ENCODE data around the gene GPR21.

DNA sequence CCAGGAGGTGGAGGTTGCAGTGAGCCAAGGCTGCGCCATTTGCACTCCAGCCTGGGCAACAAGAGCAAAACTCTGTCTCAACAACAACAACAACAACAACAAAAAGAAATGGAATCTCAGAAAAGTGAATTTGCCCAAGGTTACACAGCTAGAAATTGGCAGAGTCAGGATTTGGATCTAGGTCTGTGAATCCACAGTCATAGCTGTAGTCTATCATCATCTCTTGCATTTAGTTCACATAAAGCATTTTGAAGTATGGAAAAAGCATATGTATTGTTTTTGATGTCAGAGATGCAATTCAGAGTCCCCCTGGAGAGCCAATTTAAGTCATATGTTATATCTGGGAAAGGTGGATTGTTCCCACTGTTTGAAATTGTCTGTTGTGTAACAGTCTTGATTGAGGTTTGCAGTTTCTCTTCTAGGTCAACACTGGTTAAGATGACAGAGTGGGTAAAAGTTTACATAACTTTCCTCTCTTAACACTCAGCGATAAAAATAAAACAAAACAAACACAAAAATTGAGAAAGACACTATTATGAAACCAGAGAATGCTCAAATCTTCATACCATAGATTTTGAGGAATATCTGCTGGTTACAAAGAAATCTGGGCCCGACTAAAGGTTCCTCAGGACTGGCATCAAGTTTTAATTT is 21.5 kb upstream of the GPR21 start:
- TF ChIP-seq GATA2 (IDR thresholded peaks at IDR 0.05; ENCODE audit: low read depth, low read length) (no peak), GATA3 (IDR thresholded peaks at IDR 0.05; ENCODE audit: low read depth, low read length) (no peak)
